Upper lobe of left lung (tissue), 6 donors: ENCODE data around the gene AKAP12. TPM values are rescaled to one million over a fixed set of nuclear protein-coding genes. Genes with fewer than 3 reads are reported as not detected.
"Not testable (repeated sequence)": the region's sequence is repeated elsewhere in the genome, so short reads cannot be mapped to it uniquely, and the experiment has no call there.

ENCODE experiments used
- ATAC-seq, 2 donors: fragments of 200-7000 bp; cut with Tn5 transposase; one replicate each; pipeline ENCODE4 v1.9.1; 2022; ENCODE audit warnings: mild to moderate bottlenecking in 2 of 2, moderate library complexity in 2 of 2; ENCODE audit not compliant: low FRiP score in 2 of 2
- DNase-seq, 2 donors: peaks; one replicate each; pipeline ENCODE4 v3.0.0-alpha.2; 2019 to 2020
- H3K27ac ChIP-seq, 4 donors: fragments of 200-600 bp; sonication (generic); one replicate each; pipeline ENCODE4 v1.5.1; 2016 to 2019
- H3K27me3 ChIP-seq, 4 donors: fragments of 200-600 bp; sonication (generic); one replicate each; pipeline ENCODE4 v1.5.1; 2017 to 2019
- H3K36me3 ChIP-seq, 4 donors: fragments of 200-600 bp; sonication (generic); one replicate each; pipeline ENCODE4 v1.5.1; 2016 to 2019
- H3K4me1 ChIP-seq, 4 donors: fragments of 200-600 bp; sonication (generic); one replicate each; pipeline ENCODE4 v1.5.1; 2018 to 2019
- H3K4me3 ChIP-seq, 4 donors: fragments of 200-600 bp; sonication (generic); one replicate each; pipeline ENCODE4 v1.5.1; 2017 to 2019; ENCODE audit warnings: mild to moderate bottlenecking in 2 of 4, moderate library complexity in 1 of 4
- H3K9me3 ChIP-seq, 4 donors: fragments of 200-600 bp; sonication (generic); one replicate each; pipeline ENCODE4 v1.5.1; 2018 to 2019
- EP300 ChIP-seq, 4 donors: sonication (generic); formaldehyde crosslinking; IDR thresholded peaks; one replicate each; pipeline ENCODE4 v1.5.1; 2017; ENCODE audit warnings: antibody characterized with exemption in 4 of 4, control low read depth in 2 of 4
- POLR2A ChIP-seq, 4 donors: fragments of 450-650 bp; IDR thresholded peaks; one replicate each; pipeline ENCODE4 v1.5.1; 2016 to 2017; ENCODE audit warnings: antibody characterized with exemption in 4 of 4, mild to moderate bottlenecking in 2 of 4
- POLR2AphosphoS5 ChIP-seq, 2 donors: sonication (generic); formaldehyde crosslinking; IDR thresholded peaks; one replicate each; pipeline ENCODE4 v1.5.1; 2017; ENCODE audit warnings: antibody characterized with exemption in 2 of 2
- WGBS, 2 donors: methylation state at CpG; one replicate each; pipeline ENCODE4 v1.1.5; 2017 to 2018; 5-methylcytosine and 5-hydroxymethylcytosine counted together
- total RNA-seq, 6 donors: library from RNA; depleted of rRNA in 4 of 6; stranded (reverse); fragments of >200 nt in 4 of 6; gene quantifications; one replicate each; pipeline versions ENCODE4 v1.1.0 to v1.2.1, GENCODE V29; 2016 to 2021
- TF ChIP-seq, protein P1 (sequence below), 6 experiments: fragments of 450-650 bp in 4 of 6; fragments of 200-600 bp in 2 of 6; sonication (generic) in 2 of 6; IDR thresholded peaks; one replicate each; pipeline ENCODE4 v1.5.1; 2016 to 2019; ENCODE audit warnings: antibody characterized with exemption in 6 of 6
- donor health status: DM: no; HTN: no; CAD: no; lungs with moderate emphysema.
- donor health status: DM: no; HTN: yes; CAD: no; lungs with severe emphysema.

The AKAP12 gene
- total RNA-seq, 6 donors from 2014 or later = 17.7 to 67.7 (median 37.7) TPM

DNA sequence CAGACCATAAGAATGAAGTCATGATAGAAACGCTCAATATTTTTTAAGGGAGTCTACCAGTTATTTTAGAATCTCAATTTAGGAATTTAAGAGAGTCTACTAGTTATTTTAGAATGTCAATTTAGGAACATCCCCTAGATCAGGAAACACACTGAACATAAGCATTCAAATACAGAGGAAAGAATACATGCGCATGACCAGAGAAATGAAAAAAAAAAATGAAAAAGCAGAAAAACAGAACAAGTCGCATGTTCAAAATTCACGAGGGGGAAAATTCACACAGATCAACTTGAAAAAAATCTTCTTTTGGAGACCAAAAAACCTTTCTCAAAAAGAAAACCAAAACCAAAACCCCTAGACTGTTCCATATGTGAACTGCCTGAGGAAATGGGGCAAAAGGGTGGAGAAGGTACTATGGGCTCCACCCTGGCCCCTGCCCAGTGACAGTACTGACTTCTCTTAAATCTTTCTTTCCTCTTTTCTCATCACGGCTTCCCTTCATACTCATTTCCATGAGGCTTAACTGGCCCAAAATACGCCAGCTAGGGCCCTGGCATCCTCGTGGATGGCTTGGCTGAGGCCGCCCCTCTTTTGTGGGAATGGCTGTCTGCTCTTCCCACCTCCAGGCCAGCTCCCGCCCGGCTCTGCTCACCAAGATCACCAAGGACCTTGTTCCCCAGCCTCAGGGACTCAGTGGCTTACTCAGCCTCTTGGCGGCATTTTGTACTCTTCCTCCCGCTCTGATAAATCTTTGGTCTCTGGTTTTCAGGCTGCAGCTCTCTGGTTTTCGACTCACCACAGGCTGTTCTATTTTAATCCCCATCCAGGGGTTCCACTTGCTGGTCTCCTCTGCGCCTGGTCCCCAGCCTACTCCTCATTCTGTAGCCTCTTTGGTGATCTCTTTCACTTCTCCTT lies 140.4 kb downstream of the AKAP12 start:
- peak overlapping the region; percentile 58 to 81 (median 70) for H3K27ac ChIP-seq
- ATAC-seq = peak; percentile 70 to 82

DNA sequence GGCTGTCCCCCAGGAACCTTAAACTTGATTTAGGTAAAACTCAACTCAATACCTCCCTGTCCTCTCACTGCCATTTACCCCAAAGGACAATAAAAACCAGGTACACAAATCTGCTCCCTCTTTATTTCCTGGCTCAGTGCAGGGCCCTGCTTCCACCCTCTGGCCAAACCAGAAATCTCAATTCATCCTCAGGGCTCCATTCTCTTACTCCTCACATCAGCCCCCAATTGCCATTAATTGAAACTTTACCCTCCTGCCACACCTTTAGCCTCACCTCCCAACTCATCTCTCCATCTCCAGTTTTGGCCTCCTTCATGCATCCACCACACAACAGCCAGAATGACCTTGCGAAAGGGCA lies 141.1 kb downstream of the AKAP12 start:
- Histone ChIP-seq H3K4me1 (peaks cover 13 to 26% (median 21%) of the 10 kb centered on the region in 4 donors), H3K27ac (peak overlapping the region in 3 of 4 donors; percentile 58 to 78 (median 63)), H3K36me3 (peaks cover 0 to 3% (median 0%) of the 10 kb centered on the region in 4 donors), H3K27me3 (no peaks in the 10 kb centered on the region), H3K9me3 (no peaks in the 10 kb centered on the region), H3K4me3 (no peak overlapping the region)
- WGBS, 2 donors = 94 to 100% methylated on average over 1 of the region's 1 CpG
- no peak for TF ChIP-seq POLR2AphosphoS5 (IDR thresholded peaks at IDR 0.05)
- TF ChIP-seq, protein P1, sequence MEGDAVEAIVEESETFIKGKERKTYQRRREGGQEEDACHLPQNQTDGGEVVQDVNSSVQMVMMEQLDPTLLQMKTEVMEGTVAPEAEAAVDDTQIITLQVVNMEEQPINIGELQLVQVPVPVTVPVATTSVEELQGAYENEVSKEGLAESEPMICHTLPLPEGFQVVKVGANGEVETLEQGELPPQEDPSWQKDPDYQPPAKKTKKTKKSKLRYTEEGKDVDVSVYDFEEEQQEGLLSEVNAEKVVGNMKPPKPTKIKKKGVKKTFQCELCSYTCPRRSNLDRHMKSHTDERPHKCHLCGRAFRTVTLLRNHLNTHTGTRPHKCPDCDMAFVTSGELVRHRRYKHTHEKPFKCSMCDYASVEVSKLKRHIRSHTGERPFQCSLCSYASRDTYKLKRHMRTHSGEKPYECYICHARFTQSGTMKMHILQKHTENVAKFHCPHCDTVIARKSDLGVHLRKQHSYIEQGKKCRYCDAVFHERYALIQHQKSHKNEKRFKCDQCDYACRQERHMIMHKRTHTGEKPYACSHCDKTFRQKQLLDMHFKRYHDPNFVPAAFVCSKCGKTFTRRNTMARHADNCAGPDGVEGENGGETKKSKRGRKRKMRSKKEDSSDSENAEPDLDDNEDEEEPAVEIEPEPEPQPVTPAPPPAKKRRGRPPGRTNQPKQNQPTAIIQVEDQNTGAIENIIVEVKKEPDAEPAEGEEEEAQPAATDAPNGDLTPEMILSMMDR (IDR thresholded peaks at IDR 0.05) = no peak
- no peak for TF ChIP-seq EP300 (IDR thresholded peaks at IDR 0.05)
- no peak for TF ChIP-seq POLR2A (IDR thresholded peaks at IDR 0.05)
- no peak for ATAC-seq
- no peak for DNase-seq

More for the DNA sequence above, 140.4 kb downstream of the AKAP12 start:
- Histone ChIP-seq H3K4me3 (peak overlapping the region in 2 of 4 donors; percentile 3 to 17), H3K36me3 (peaks cover 0 to 3% (median 0%) of the 10 kb centered on the region in 4 donors), H3K27me3 (no peaks in the 10 kb centered on the region), H3K4me1 (peaks cover 13 to 20% (median 17%) of the 10 kb centered on the region in 4 donors), H3K9me3 (no peaks in the 10 kb centered on the region)
- DNase-seq = peak in 1 of 2 donors; percentile 29
- TF ChIP-seq, protein P1 (IDR thresholded peaks at IDR 0.05) = no peak
- TF ChIP-seq POLR2AphosphoS5 (IDR thresholded peaks at IDR 0.05) = no peak
- no peak for TF ChIP-seq POLR2A (IDR thresholded peaks at IDR 0.05)
- no peak for TF ChIP-seq EP300 (IDR thresholded peaks at IDR 0.05)
- 76 to 80% methylated on average over 14 of the region's 14 CpGs for WGBS, 2 donors

DNA sequence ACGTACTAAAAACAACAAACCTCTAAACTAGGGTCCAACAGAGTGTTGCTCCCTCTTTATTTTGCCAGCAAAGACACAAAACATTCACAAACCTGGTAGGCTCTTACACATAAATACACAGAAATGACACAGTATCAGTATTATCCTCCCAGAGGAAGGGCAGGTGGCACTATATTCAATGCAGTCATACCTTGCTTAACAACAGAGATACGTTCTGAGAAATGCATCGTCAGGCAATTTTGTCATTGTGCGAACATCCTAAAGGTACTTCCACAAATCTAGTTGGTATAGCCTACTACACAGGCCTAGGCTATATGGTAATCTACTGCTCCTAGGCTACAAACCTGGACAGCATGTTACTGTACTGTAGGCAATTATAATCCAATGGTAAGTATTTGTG lies 142.0 kb downstream of the AKAP12 start:
- Histone ChIP-seq H3K9me3 (no peaks in the 10 kb centered on the region), H3K4me1 (peaks cover 13 to 26% (median 19%) of the 10 kb centered on the region in 4 donors), H3K27me3 (no peaks in the 10 kb centered on the region), H3K4me3 (no peak overlapping the region), H3K27ac (no peak overlapping the region), H3K36me3 (peaks cover 0 to 3% (median 0%) of the 10 kb centered on the region in 4 donors)
- no peak for DNase-seq
- TF ChIP-seq POLR2AphosphoS5 (IDR thresholded peaks at IDR 0.05) = no peak
- no peak for TF ChIP-seq POLR2A (IDR thresholded peaks at IDR 0.05)
- TF ChIP-seq, protein P1 (IDR thresholded peaks at IDR 0.05) = no peak
- no peak for TF ChIP-seq EP300 (IDR thresholded peaks at IDR 0.05)
- 78 to 91% methylated on average over 4 of the region's 4 CpGs for WGBS, 2 donors
- ATAC-seq = no peak

DNA sequence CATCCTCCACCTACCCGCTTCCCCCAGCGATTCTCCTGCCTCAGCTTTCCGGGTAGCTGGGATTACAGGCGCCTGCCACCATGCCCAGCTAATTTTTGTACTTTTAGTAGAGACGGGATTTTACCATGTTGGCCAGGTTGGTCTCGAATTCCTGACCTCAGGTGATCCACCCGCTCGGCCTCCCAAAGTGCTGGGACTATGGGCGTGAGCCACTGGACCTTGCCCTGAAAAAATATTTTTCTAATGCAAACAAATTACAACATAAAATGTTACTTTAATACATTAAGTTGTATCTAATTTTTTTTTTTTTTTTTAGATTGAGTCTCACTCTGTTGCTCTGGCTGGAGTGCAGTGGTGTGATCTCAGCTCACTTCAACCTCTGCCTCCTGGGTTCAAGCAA lies 142.9 kb downstream of the AKAP12 start:
- ATAC-seq, DNase-seq: not testable (repeated sequence)
- 97 to 99% methylated on average over 9 of the region's 9 CpGs for WGBS, 2 donors

DNA sequence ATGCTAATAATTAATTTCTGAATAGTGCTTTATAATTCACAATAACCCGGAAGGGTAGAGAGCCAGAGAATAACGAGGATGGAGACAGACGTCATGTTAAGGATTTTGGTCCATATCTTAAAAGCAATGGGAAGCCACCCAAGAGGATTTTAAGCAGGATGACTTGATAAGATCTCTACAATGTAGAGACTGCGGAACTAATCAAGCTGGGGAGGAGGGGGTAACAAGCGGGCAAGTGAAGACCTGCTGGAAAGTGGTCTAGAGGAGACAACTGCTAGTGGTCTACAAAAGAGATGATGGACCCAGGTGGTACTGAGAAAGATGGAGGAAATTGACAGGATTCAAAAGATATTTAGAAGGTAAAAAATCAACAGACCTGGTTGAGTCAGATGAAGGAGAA lies 144.4 kb downstream of the AKAP12 start:
- H3K9me3 ChIP-seq = no peaks in the 10 kb centered on the region
- peaks cover 0 to 3% (median 0%) of the 10 kb centered on the region in 4 donors for H3K36me3 ChIP-seq
- WGBS, 2 donors = 75 to 78% methylated on average over 5 of the region's 5 CpGs

More for the DNA sequence above, 142.9 kb downstream of the AKAP12 start:
- not testable (repeated sequence) for H3K36me3 ChIP-seq, H3K27me3 ChIP-seq, H3K27ac ChIP-seq, H3K4me3 ChIP-seq, H3K9me3 ChIP-seq
- peaks cover 15 to 26% (median 20%) of the 10 kb centered on the region in 4 donors for H3K4me1 ChIP-seq

More for the DNA sequence above, 144.4 kb downstream of the AKAP12 start:
- DNase-seq (no peak), ATAC-seq (no peak)
- H3K27me3 ChIP-seq = no peaks in the 10 kb centered on the region
- H3K27ac ChIP-seq = no peak overlapping the region
- peaks cover 27 to 33% (median 30%) of the 10 kb centered on the region in 4 donors for H3K4me1 ChIP-seq
- H3K4me3 ChIP-seq = no peak overlapping the region
- no peak for TF ChIP-seq POLR2A (IDR thresholded peaks at IDR 0.05)
- TF ChIP-seq, protein P1 (IDR thresholded peaks at IDR 0.05) = no peak
